ENCODE data around the gene AREL1.

The AREL1 gene

DNA sequence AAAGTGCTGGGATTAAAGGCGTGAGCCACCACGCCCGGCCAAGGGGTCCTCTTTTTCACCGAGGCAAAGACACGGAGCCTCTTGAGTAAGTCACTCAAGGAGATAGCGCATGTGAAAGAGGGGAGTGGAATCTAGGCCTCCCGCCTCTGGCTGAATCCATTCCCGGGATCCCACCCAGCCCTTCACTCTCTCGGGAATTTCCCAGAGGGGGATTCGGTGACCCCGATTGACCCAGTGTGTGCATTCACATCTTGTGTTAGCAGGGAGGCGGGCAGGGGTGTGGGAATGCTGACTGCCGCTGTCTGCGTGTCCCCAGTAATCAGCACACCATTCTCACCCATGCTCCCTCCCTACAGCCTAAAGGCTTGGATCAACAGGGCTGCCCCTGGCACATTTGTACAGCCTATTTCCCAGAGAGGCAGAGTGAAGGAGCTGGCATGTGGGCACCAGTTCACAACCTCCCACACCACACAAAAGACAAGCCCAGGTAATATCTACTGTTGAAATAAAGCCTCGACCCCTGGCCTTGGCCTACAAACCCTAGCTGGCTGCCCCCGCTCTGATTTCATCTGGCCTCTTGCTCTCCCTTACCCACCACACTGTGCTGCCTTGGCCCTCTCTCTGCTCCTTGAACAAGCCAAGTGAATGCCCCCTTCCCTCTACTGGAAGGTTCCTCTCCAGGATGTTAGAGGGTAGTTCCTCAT lies 99.5 kb downstream of the AREL1 start:
- DNase-seq (ENCODE audit: low read depth in 2 of 3, low spot score in 1 of 3), result no peak

DNA sequence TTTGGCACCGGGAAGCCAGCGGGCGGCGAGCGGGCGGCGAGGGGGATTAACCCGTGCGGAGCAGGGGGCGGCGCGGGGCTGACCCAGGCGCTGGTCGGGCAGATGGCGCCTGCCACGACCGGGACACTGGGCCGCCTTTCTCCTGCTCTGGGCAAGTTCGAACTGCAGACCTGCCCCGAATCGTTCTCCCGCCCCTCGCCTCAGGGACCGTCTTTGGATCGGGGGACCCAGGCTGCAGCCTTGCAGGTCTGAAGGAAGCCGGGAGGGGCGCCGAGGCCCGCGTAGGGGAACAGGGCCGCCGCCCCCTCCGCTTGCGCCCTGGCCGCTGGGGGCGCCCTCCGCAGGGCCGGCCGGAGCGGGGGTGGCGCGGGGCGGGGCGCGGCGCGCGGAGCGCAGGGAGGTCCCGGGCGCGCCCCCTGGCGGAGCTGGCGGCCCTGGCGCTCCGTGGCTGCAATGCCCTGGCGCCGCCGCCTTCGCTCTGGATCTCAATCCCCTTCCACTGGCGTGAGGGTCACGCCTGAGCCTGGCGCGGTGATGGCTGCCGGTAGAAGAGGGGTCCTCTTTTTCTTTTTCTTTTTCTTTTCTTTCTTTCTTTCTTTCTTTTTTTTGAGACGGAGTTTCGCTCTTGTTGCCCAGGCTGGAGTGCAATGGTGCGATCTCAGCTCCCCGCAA lies 100.4 kb downstream of the AREL1 start:
- peak; percentile 57 to 79 (median 68) for DNase-seq (ENCODE audit: low read depth in 2 of 3, low spot score in 1 of 3)

DNA sequence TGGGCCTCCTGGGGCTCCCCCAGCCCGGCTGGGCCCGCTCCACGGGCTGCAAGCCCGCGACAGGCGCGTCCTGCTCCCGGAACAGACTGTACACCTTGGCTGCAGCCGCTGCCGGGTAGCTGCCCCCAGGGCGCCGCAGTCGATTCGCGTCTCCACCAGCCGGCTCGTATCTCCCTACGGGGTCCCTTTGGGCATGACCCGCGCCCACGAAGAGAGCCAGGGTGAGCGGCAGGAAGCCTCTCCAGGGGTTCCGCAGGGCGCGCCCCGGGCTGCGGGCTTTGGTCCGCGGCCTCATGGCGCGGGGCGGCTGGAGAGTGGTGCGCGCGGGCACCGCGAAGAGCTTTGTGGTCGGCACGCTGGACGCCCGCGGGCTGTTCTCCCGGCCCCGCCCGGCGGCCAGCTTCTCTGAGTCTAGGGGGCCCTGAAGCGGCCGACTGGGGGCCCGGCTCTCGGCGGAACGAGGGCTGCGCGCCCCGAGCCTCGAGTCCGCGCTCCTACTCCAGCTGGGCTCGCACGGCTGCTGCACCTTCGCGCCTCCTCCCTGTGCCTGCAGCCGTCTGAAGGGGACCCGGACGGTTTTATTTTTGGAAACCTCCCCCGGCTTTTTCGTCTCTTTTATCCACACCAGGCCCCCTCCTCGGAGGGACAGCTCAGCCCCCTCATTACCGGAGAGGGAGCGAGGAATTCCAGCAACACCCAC lies 101.1 kb downstream of the AREL1 start, which contains the start of gene LTBP2:
LTBP2 (minus strand) TSS at position 588 of the 700 bp plus-strand sequence; CDS start at position 295, 293 bp downstream.
- no peak for DNase-seq (ENCODE audit: low read depth in 2 of 3, low spot score in 1 of 3)
